Glutamatergic neuron (in vitro differentiated cells): ENCODE data around the gene TUNAR. TPM values are rescaled to one million over a fixed set of nuclear protein-coding genes. Genes with fewer than 3 reads are reported as not detected.

Experiments
- DNase-seq: peaks from one replicate; pipeline ENCODE4 v3.0.0; 2022
- H3K27ac Mint-ChIP-seq: one replicate; pipeline ENCODE4 v1.8.0; 2020; ENCODE audit warnings: mild to moderate bottlenecking, mixed read lengths, inconsistent platforms; ENCODE audit not compliant: unreplicated experiment
- H3K27me3 Mint-ChIP-seq: one replicate; pipeline ENCODE4 v1.8.0; 2020; ENCODE audit warnings: mild to moderate bottlenecking, moderate library complexity, mixed read lengths, inconsistent platforms; ENCODE audit not compliant: unreplicated experiment
- H3K36me3 Mint-ChIP-seq: one replicate; pipeline ENCODE4 v1.8.0; 2020; ENCODE audit warnings: mild to moderate bottlenecking, mixed read lengths, inconsistent platforms; ENCODE audit not compliant: unreplicated experiment
- H3K4me1 Mint-ChIP-seq: one replicate; pipeline ENCODE4 v1.8.0; 2020; ENCODE audit warnings: mild to moderate bottlenecking, low read depth, mixed read lengths, inconsistent platforms; ENCODE audit not compliant: unreplicated experiment
- H3K4me3 Mint-ChIP-seq: one replicate; pipeline ENCODE4 v1.8.0; 2020; ENCODE audit warnings: mild to moderate bottlenecking, mixed read lengths, inconsistent platforms; ENCODE audit not compliant: unreplicated experiment
- H3K9me3 Mint-ChIP-seq: one replicate; pipeline ENCODE4 v1.8.0; 2020; ENCODE audit warnings: mild to moderate bottlenecking, moderate library complexity, mixed read lengths, inconsistent platforms; ENCODE audit not compliant: unreplicated experiment
- total RNA-seq: library from RNA; stranded (reverse); fragmentation: NEBNext Ultra II Directional; extraction: Animal tissue kit (Norgen Biotek cat#: 25700); gene quantifications from one replicate; pipeline ENCODE4 v1.2.1, GENCODE V29; 2021; ENCODE audit not compliant: unreplicated experiment
- TF ChIP-seq, protein P1 (sequence below): fragments of 200-600 bp; sonication (generic); IDR thresholded peaks from one replicate; pipeline ENCODE4 v1.5.0; 2021; ENCODE audit not compliant: partially characterized antibody, unreplicated experiment

Gene TUNAR
- total RNA-seq, 1 donor from 2014 or later: 16.2 TPM

DNA sequence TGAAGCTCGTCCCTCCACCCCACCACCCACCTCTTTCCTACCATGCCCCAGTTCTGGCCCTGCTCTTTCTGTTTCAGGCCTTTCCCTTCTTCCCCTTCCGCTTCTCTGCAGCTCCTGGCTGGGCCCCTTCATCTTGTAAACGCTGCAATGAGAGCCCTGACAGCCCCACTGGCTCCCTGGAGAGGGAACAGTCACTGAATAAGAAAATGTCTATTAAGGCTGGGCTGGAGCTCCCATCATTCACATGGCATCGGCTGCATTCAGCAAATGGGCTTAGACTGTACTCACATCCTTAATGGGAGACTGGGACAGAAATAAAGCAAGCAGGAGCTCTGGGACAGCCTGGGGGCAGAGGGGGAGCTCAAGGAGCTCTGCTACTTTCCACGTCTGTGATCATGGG lies 45.2 kb upstream of the TUNAR start:
- no peaks in the 10 kb centered on the region for H3K36me3 Mint-ChIP-seq
- H3K9me3 Mint-ChIP-seq: peaks cover 6% of the 10 kb centered on the region
- H3K4me3 Mint-ChIP-seq: no peak overlapping the region
- TF ChIP-seq, protein P1, sequence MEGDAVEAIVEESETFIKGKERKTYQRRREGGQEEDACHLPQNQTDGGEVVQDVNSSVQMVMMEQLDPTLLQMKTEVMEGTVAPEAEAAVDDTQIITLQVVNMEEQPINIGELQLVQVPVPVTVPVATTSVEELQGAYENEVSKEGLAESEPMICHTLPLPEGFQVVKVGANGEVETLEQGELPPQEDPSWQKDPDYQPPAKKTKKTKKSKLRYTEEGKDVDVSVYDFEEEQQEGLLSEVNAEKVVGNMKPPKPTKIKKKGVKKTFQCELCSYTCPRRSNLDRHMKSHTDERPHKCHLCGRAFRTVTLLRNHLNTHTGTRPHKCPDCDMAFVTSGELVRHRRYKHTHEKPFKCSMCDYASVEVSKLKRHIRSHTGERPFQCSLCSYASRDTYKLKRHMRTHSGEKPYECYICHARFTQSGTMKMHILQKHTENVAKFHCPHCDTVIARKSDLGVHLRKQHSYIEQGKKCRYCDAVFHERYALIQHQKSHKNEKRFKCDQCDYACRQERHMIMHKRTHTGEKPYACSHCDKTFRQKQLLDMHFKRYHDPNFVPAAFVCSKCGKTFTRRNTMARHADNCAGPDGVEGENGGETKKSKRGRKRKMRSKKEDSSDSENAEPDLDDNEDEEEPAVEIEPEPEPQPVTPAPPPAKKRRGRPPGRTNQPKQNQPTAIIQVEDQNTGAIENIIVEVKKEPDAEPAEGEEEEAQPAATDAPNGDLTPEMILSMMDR: no peak
- no peak overlapping the region for H3K27ac Mint-ChIP-seq
- no peak for DNase-seq
- peaks cover 3% of the 10 kb centered on the region for H3K27me3 Mint-ChIP-seq
- H3K4me1 Mint-ChIP-seq: peaks cover 7% of the 10 kb centered on the region

DNA sequence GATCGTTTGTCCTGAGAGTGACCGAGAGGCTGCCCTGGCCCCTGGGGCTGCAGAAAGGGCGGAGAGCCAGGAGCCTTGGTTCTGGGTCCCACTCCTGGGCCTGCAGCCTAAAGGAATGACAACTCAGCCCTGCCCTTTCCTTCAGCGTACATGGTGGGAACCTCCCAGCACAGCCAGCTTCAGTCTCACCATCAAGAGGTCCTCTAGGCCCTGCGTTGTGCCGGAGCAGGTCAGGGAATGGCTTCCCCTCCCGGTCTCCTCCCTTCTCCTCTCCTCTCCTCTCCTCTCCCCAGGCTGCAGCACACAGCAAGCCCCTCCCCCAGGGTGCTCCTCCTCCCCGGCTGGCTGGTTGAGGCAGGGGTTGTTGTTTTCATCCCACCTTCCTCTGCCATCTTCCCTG lies 44.6 kb upstream of the TUNAR start:
- H3K9me3 Mint-ChIP-seq: peaks cover 6% of the 10 kb centered on the region
- H3K4me1 Mint-ChIP-seq: peaks cover 7% of the 10 kb centered on the region
- H3K36me3 Mint-ChIP-seq: no peaks in the 10 kb centered on the region
- no peak overlapping the region for H3K27ac Mint-ChIP-seq
- TF ChIP-seq, protein P1: no peak
- H3K27me3 Mint-ChIP-seq: peaks cover 3% of the 10 kb centered on the region
- H3K4me3 Mint-ChIP-seq: no peak overlapping the region
- no peak for DNase-seq

DNA sequence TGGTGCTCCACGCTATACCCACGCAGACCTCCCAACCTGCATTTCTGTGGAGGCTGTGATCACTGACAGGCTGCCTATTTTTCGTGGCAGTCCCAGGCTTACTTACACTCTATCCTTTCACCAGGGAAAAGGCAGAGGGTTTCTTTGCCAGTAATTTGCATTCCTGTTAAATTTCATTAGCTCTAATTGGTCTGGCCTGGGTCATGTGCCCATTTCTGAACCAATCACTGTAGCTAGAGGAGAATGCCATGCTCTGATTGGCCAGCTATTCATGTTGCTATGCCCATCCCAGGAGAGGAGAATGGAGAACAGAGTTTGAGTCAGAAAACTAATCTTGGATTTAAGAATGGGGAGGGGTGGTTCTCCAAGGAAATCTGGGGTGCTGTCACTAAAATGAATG lies 43.2 kb upstream of the TUNAR start:
- Mint-ChIP-seq H3K4me3 (no peak overlapping the region), H3K27me3 (peaks cover 3% of the 10 kb centered on the region), H3K4me1 (peaks cover 4% of the 10 kb centered on the region), H3K36me3 (no peaks in the 10 kb centered on the region), H3K27ac (no peak overlapping the region), H3K9me3 (peaks cover 6% of the 10 kb centered on the region)
- no peak for DNase-seq
- TF ChIP-seq, protein P1: no peak

DNA sequence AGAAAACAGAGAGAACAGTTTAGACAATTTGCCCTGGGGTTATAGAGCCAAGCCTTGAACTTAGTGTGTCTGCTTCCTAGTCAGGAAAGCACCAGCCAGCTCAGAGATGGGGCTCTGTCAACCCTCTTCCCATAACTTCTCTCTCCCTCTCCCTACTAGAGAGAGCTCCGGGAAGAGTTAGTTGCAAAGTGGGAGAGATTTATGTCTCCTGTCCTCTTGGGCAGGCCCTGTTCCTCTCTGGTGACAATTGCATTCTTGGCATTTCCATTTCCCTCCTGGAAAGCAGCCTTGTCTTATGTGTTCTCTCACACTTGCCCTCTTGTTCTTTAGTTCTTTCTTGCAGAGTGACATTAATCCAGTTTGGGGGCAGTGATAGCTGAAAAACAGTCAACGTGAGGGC lies 42.1 kb upstream of the TUNAR start:
- TF ChIP-seq, protein P1: no peak
- H3K4me1 Mint-ChIP-seq: peaks cover 4% of the 10 kb centered on the region
- H3K4me3 Mint-ChIP-seq: no peak overlapping the region
- DNase-seq: no peak
- H3K9me3 Mint-ChIP-seq: peaks cover 3% of the 10 kb centered on the region
- H3K27ac Mint-ChIP-seq: no peak overlapping the region
- H3K27me3 Mint-ChIP-seq: no peaks in the 10 kb centered on the region
- no peaks in the 10 kb centered on the region for H3K36me3 Mint-ChIP-seq

DNA sequence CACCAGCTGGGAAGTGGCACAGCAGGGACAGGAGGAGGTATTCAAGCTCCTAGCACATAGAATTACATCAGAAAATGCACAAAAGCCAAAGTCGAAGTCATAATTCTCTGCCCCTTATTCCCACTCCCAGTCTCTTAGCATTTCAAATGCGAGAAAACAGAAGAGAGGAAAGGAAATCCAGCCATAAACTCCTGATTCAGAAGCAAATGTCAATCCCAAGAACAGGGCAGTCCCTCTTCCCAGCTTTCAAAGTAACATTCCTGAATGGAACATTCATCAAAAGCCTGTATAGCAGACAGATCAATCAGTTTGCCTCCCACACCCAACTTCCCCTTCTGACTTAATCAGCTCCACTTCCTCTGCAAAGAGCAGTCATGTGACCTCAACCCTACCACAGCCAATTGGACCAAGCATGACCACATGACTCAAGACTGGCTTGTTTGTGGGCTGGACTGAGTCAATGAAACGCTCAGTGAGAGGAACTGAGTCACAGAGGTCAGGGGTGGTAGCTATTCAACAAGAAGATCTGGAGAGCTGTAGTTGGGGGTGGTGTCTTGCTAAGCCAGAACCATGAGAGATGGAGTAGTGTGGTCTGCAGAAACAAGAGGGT lies 41.4 kb upstream of the TUNAR start:
- H3K27ac Mint-ChIP-seq: no peak overlapping the region
- H3K27me3 Mint-ChIP-seq: no peaks in the 10 kb centered on the region
- no peaks in the 10 kb centered on the region for H3K36me3 Mint-ChIP-seq
- peaks cover 2% of the 10 kb centered on the region for H3K9me3 Mint-ChIP-seq
- no peak overlapping the region for H3K4me3 Mint-ChIP-seq
- DNase-seq: no peak
- TF ChIP-seq, protein P1: no peak
- peaks cover 3% of the 10 kb centered on the region for H3K4me1 Mint-ChIP-seq
